Left ventricle myocardium inferior (tissue), 1 donor: ENCODE data around the gene STAC3. TPM values are rescaled to one million over a fixed set of nuclear protein-coding genes. Genes with fewer than 3 reads are reported as not detected.

Experiments
- DNase-seq: peaks from one replicate; pipeline ENCODE4 v3.0.0-alpha.2; 2020
- H3K27ac ChIP-seq: fragments of 200-600 bp; replicated peaks from 2 replicates; pipeline ENCODE4 v1.8.0; 2021
- H3K27me3 ChIP-seq: fragments of 200-600 bp; 2 replicates; pipeline ENCODE4 v1.8.0; 2021; ENCODE audit warnings: low read depth
- H3K36me3 ChIP-seq: fragments of 200-600 bp; 2 replicates; pipeline ENCODE4 v1.8.0; 2021
- H3K4me1 ChIP-seq: fragments of 200-600 bp; 2 replicates; pipeline ENCODE4 v1.8.0; 2021
- H3K4me3 ChIP-seq: fragments of 200-600 bp; 2 replicates; pipeline ENCODE4 v1.8.0; 2021; ENCODE audit warnings: mild to moderate bottlenecking, moderate library complexity
- H3K9me3 ChIP-seq: fragments of 200-600 bp; replicated peaks from 2 replicates; pipeline ENCODE4 v1.8.0; 2021
- CTCF ChIP-seq: fragments of 200-600 bp; IDR thresholded peaks from 2 replicates; pipeline ENCODE4 v1.8.0; 2021; ENCODE audit warnings: antibody characterized with exemption, mild to moderate bottlenecking, borderline replicate concordance
- intact Hi-C: fragments of 100-400 bp; cut with micrococcal nuclease; formaldehyde crosslinking; loops from one replicate; pipeline ENCODE4 v1.11.0; 2022
- microRNA-seq: library from miRNA; unstranded; fragments of <30 nt; microRNA quantifications from one replicate; pipeline ENCODE4 v1.2.0, GENCODE V29; 2020
- total RNA-seq: library from RNA; stranded (reverse); fragmentation: NEBNext Ultra II Directional; extraction: Animal tissue kit (Norgen Biotek cat#: 25700); gene quantifications from one replicate; pipeline ENCODE4 v1.2.1, GENCODE V29; 2021
- donor health status: DM: no; HTN: yes; CAD: no; lungs with severe emphysema.

The STAC3 gene
- total RNA-seq, 1 donor from 2014 or later = 0.69 TPM

- Histone ChIP-seq H3K36me3 (peaks cover 99% of the 10 kb centered on the region), H3K9me3 (no peaks in the 10 kb centered on the region), H3K27me3 (no peaks in the 10 kb centered on the region), H3K27ac (no peak overlapping the region), H3K4me1 (peaks cover 2% of the 10 kb centered on the region), H3K4me3 (no peak overlapping the region)
- no peak for TF ChIP-seq CTCF
- intact Hi-C loops = no loop called here
- DNase-seq = no peak
Measured at GRCh38 chr12:57195611-57196371, 55.2 kb downstream of the STAC3 start.

- intact Hi-C loops = no loop called here
- no peaks in the 10 kb centered on the region for H3K27me3 ChIP-seq
- no peak overlapping the region for H3K4me3 ChIP-seq
- H3K4me1 ChIP-seq = peaks cover 8% of the 10 kb centered on the region
- no peaks in the 10 kb centered on the region for H3K9me3 ChIP-seq
- no peak overlapping the region for H3K27ac ChIP-seq
- no peak for DNase-seq
- peaks cover 99% of the 10 kb centered on the region for H3K36me3 ChIP-seq
- no peak for TF ChIP-seq CTCF
Measured at GRCh38 chr12:57195186-57195585, 55.8 kb downstream of the STAC3 start.

- Histone ChIP-seq H3K4me1 (peaks cover 15% of the 10 kb centered on the region), H3K27me3 (no peaks in the 10 kb centered on the region), H3K4me3 (no peak overlapping the region), H3K27ac (no peak overlapping the region), H3K9me3 (no peaks in the 10 kb centered on the region), H3K36me3 (peaks cover 92% of the 10 kb centered on the region)
- DNase-seq = no peak
- no peak for TF ChIP-seq CTCF
- intact Hi-C loops = no loop called here
Measured at GRCh38 chr12:57194253-57194652, 56.7 kb downstream of the STAC3 start.

DNA sequence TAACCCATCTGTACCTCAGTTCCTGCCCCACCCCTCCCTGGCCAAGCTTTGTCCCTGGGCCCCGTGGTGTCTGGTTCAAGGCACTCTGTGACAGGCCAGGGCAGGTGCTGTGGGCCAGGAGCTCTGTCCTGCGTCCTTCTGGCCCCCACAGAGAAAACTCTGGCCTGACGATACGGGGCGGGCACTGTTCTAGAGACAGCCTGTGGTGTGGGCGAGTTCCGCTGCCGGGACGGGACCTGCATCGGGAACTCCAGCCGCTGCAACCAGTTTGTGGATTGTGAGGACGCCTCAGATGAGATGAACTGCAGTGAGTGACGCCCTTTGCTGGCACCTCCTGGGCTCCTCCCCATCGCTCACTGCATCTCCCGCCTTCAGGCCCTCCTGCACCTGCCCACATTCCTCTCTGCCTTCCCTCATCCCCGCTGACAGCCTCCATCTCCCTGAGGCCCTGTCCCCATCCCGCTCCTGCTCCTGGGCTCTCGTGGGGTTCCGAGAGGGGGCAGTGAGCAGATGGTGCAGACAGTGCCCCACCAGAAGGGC is 57.2 kb downstream of the STAC3 start:
- peaks cover 92% of the 10 kb centered on the region for H3K36me3 ChIP-seq
- peaks cover 15% of the 10 kb centered on the region for H3K4me1 ChIP-seq
- no peaks in the 10 kb centered on the region for H3K27me3 ChIP-seq
- H3K27ac ChIP-seq = no peak overlapping the region
- no peaks in the 10 kb centered on the region for H3K9me3 ChIP-seq
- intact Hi-C loops = no loop called here
- TF ChIP-seq CTCF = no peak
- no peak overlapping the region for H3K4me3 ChIP-seq
- DNase-seq = no peak

Small RNA genes lying within 50 kb of the gene (microRNA-seq; reads per million reads assigned to microRNA genes)
- 1.2 reads per million for gene MIR1228

Other genes with a start within 250 kb of the STAC3 start
- gene ZBTB39, start 244.6 kb downstream of the STAC3 start, total RNA-seq = 2.7 TPM
- gene TAC3, start 234.7 kb downstream of the STAC3 start, total RNA-seq = not detected
- not detected for gene MYO1A, start 201.1 kb downstream of the STAC3 start, total RNA-seq
- gene NEMP1, start 172.4 kb downstream of the STAC3 start, total RNA-seq = 3.3 TPM
- 10.1 TPM for gene NAB2, start 162.1 kb downstream of the STAC3 start, total RNA-seq
- 46.2 TPM for gene STAT6, start 139.8 kb downstream of the STAC3 start, total RNA-seq
- gene LRP1, start 122.7 kb downstream of the STAC3 start, total RNA-seq = 61.0 TPM
- gene LRP1-AS, start 103.6 kb downstream of the STAC3 start, total RNA-seq = not detected
- gene NXPH4, start 34.4 kb downstream of the STAC3 start, total RNA-seq = 0.44 TPM
- 22.9 TPM for gene SHMT2, start 21.5 kb downstream of the STAC3 start, total RNA-seq
- 63.1 TPM for gene R3HDM2, start 179.9 kb upstream of the STAC3 start, total RNA-seq
- gene INHBC, start 183.6 kb upstream of the STAC3 start, total RNA-seq = not detected
- not detected for gene INHBE, start 204.1 kb upstream of the STAC3 start, total RNA-seq
- gene GLI1, start 208.6 kb upstream of the STAC3 start, total RNA-seq = 0.93 TPM
- 4.2 TPM for gene ARHGAP9, start 228.7 kb upstream of the STAC3 start, total RNA-seq
- 73.1 TPM for gene MARS1, start 236.9 kb upstream of the STAC3 start, total RNA-seq